ENCODE results near the gene NUTM2D. TPM values are rescaled to one million over a fixed set of nuclear protein-coding genes. Genes with fewer than 3 reads are reported as not detected.
A peak's percentile ranks its signal among the peaks of the same experiment; 100 is the strongest.
"Not testable (repeated sequence)": the region's sequence is repeated elsewhere in the genome, so short reads cannot be mapped to it uniquely, and the experiment has no call there.

NUTM2D gene
- 1.2 TPM for polyA plus RNA-seq (2012; ENCODE audit: low read depth, missing spikeins)

- not testable (repeated sequence) for FAIRE-seq; DNase-seq (ENCODE audit: insufficient read length, low spot score)
These were observed at the start of gene NUTM2D for GRCh38 chr10:87357444-87357843. NUTM2D (plus strand) TSS chr10:87357744; CDS start chr10:87358266, 522 bp downstream.

GRCh38 chr10:87308702-87309101, 48.8 kb upstream of the NUTM2D start:
- not testable (repeated sequence) for FAIRE-seq; DNase-seq (ENCODE audit: insufficient read length, low spot score)

GRCh38 chr10:87309657-87310056, 47.9 kb upstream of the NUTM2D start:
- not testable (repeated sequence) for DNase-seq (ENCODE audit: insufficient read length, low spot score); FAIRE-seq

GRCh38 chr10:87311521-87311920, 46.0 kb upstream of the NUTM2D start:
- DNase-seq (ENCODE audit: insufficient read length, low spot score), result not testable (repeated sequence)
- FAIRE-seq, result peak; percentile 61

- FAIRE-seq; DNase-seq (ENCODE audit: insufficient read length, low spot score): not testable (repeated sequence)
These were observed 43.7 kb upstream of the NUTM2D start for GRCh38 chr10:87313649-87314359.

- DNase-seq (ENCODE audit: insufficient read length, low spot score); FAIRE-seq: not testable (repeated sequence)
These were observed 43.1 kb upstream of the NUTM2D start for GRCh38 chr10:87314360-87314973.

GRCh38 chr10:87321505-87321904, 36.0 kb upstream of the NUTM2D start:
- not testable (repeated sequence) for DNase-seq (ENCODE audit: insufficient read length, low spot score); FAIRE-seq

- not testable (repeated sequence) for DNase-seq (ENCODE audit: insufficient read length, low spot score); FAIRE-seq
These were observed 33.0 kb upstream of the NUTM2D start for GRCh38 chr10:87324559-87324958.

GRCh38 chr10:87327958-87328357, 29.6 kb upstream of the NUTM2D start:
- not testable (repeated sequence) for FAIRE-seq; DNase-seq (ENCODE audit: insufficient read length, low spot score)

- not testable (repeated sequence) for DNase-seq (ENCODE audit: insufficient read length, low spot score); FAIRE-seq
These were observed 28.4 kb upstream of the NUTM2D start for GRCh38 chr10:87329131-87329530.

- not testable (repeated sequence) for DNase-seq (ENCODE audit: insufficient read length, low spot score); FAIRE-seq
These were observed 24.9 kb upstream of the NUTM2D start for GRCh38 chr10:87332687-87333086.

GRCh38 chr10:87340411-87340810, 17.1 kb upstream of the NUTM2D start:
- DNase-seq (ENCODE audit: insufficient read length, low spot score); FAIRE-seq: not testable (repeated sequence)

- not testable (repeated sequence) for DNase-seq (ENCODE audit: insufficient read length, low spot score); FAIRE-seq
These were observed 15.9 kb upstream of the NUTM2D start for GRCh38 chr10:87341546-87342142.

- FAIRE-seq, result not testable (repeated sequence)
- peak; percentile 1 for DNase-seq (ENCODE audit: insufficient read length, low spot score)
These were observed 15.3 kb upstream of the NUTM2D start for GRCh38 chr10:87342249-87342710.

- DNase-seq (ENCODE audit: insufficient read length, low spot score), result not testable (repeated sequence)
- peak; percentile 78 for FAIRE-seq
These were observed 14.8 kb upstream of the NUTM2D start for GRCh38 chr10:87342711-87343258.

GRCh38 chr10:87345743-87346142, 11.8 kb upstream of the NUTM2D start:
- FAIRE-seq; DNase-seq (ENCODE audit: insufficient read length, low spot score): not testable (repeated sequence)

- FAIRE-seq; DNase-seq (ENCODE audit: insufficient read length, low spot score): not testable (repeated sequence)
These were observed 7.4 kb upstream of the NUTM2D start for GRCh38 chr10:87350161-87350560.

- DNase-seq (ENCODE audit: insufficient read length, low spot score); FAIRE-seq: not testable (repeated sequence)
These were observed 4.7 kb upstream of the NUTM2D start for GRCh38 chr10:87352825-87353224.

- not testable (repeated sequence) for FAIRE-seq
These were observed 2.4 kb upstream of the NUTM2D start for GRCh38 chr10:87355110-87355509.

GRCh38 chr10:87358159-87358558, 615 bp downstream of the NUTM2D start:
- DNase-seq (ENCODE audit: insufficient read length, low spot score); FAIRE-seq: not testable (repeated sequence)

More at GRCh38 chr10:87355110-87355509, 2.4 kb upstream of the NUTM2D start:
- not testable (repeated sequence) for DNase-seq (ENCODE audit: insufficient read length, low spot score)
